Stimulated activated CD4-positive, alpha-beta T cell treated with anti-CD3 and anti-CD28 coated beads, TNF-alpha, amount 100 ng/mL, for 24 hours (primary cell): ENCODE data around the gene ZDHHC11B.
"Not testable (repeated sequence)": the region's sequence is repeated elsewhere in the genome, so short reads cannot be mapped to it uniquely, and the experiment has no call there.

Experiments
- DNase-seq, 3 experiments: peaks; one replicate each; pipeline ENCODE4 v3.0.0-alpha.2; 2020; ENCODE audit warnings: low read depth in 3 of 3

Gene ZDHHC11B

DNA sequence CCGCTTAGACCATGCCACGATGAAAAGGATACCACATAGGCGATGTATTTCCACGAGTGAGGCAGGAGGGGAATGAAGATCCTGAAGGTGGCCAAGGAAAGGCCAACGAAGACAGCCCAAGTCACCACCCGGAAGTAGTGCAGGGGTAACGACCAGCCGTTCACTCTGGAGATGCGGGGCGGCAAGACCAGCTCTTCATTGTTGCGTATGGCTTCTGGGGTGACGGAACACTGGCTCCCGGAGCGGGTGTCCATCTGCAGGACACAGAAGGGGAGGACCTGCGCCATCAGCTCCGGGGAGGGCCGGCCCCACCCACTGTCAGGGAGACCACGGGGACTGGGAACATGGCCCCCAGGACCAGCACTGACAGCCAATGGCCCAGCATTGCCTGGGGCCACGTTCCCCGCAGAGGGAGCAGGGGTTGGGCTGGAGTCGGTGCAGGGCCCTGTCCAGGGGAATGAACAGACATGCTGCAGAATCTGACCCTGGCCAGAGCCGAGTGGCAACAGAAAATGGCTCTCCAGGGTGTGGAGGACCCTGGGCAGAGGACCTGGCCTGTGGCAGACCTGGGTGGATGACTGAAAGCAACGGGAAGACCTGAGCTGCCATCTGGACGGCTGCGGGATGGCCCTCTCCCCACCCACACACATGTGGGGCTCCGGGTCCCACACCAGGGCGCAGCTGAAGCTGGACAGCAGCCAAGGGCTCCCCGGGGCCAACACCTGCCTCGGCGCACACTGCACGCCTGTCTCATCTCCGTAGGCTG lies 17.7 kb downstream of the ZDHHC11B start:
- DNase-seq: no peak

DNA sequence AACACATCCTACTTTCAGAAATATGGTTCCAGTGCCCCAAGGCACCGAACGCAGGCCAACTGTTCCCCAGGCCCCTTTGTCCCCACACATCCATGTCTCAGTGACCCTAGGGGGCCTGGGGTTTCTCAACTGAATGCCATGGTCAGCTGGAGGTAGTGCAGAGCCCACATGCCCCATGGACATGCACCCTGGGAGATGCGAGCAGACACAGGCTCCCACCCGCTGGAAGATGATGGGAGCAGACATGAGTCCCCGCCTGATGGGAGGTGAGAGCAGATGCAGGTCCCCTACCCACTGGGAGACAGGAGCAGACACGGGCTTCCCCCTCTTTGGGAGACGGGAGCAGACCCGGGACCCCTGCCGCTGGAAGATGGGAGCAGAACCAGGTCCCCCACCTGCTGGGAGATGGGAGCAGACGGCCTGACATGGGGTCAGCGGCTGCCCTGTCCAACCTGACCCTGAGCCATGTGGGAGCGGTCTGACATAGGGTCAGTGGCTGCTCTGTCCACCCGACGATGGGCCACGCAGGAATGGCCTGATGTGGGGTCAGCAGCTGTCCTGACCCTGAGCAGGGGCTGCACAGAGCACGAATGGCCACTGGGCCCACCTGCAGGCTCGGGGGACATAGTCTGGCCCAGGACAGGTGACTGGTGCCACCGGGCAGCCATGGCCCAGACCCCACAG lies 18.4 kb downstream of the ZDHHC11B start:
- DNase-seq: no peak

DNA sequence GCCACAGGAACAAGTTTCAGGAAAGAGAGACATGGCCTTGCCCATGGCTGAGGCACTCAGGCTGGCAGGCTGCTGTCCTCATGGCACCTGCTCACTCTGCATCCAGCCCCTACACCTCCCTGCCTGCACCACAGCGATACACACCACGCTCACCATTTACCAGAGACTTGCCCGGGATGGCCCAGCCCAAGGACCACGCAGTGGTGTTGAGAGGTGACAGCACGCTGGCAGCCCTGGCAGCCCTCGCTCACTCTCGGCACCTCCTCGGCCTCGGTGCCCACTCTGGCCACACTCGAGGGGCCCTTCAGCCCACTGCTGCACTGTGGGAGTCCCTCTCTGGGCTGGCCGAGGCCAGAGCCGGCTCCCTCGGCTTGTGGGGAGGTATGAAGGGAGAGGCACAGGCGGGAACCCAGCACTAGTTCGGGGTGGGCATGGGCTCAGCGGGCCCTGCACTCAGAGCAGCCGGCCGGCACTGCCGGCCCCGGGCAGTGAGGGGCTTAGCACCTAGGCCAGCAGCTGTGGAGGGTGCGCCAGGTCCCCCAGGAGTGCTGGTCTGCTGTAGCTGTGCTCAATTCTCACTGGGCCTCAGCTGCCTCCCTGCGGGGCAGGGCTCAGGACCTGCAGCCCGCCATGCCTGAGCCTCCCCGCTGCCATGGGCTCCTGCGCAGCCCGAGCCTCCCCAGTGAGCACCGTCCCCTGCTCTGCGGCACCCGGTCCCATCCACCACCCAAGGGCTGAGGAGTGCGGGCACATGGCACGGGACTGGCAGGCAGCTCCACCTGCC lies 20.3 kb downstream of the ZDHHC11B start:
- DNase-seq: no peak

- DNase-seq: no peak
Measured at GRCh38 chr5:763397-763796, 21.1 kb downstream of the ZDHHC11B start.

GRCh38 chr5:762996-763395 lies 21.5 kb downstream of the ZDHHC11B start:
- DNase-seq: not testable (repeated sequence)

DNA sequence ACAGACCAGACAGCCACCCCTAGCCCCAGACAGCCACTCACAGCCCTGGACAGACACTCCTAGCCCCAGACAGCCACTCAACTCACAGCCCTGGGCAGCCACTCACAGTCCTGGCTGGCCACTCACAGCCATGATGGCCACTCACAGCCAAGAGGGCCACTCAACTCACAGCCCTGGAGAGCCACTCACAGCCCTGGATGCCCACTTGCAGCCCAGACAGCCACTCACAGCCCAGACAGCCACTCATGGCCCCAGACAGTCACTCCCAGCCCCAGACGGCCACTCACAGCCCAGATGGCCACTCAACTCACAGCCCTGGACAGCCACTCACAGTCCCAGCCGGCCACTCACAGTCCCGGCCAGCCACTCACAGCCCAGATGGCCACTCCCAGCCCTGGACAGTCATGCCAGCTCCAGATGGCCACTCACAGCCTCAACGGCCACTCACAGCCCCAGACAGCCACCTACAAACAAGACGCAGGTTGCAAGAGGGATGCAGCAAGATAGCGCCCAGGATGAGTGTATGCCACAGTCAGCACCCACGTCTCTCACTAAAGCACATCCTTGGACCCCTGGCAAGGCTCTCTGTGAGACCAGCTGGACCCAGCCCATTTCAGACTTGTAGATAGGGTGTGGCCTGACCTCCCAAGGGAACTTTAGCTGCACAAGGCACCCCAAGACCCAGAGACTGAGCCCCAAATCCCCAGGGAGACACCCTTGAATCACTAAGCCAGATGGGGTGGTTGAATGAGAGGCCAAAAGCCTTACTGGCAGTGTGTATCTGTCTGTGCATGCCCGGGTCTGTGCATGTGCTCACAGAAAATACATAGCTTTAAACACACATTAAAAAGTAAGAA lies 22.4 kb downstream of the ZDHHC11B start:
- DNase-seq: no peak

GRCh38 chr5:761059-761771 lies 23.3 kb downstream of the ZDHHC11B start:
- no peak for DNase-seq

DNA sequence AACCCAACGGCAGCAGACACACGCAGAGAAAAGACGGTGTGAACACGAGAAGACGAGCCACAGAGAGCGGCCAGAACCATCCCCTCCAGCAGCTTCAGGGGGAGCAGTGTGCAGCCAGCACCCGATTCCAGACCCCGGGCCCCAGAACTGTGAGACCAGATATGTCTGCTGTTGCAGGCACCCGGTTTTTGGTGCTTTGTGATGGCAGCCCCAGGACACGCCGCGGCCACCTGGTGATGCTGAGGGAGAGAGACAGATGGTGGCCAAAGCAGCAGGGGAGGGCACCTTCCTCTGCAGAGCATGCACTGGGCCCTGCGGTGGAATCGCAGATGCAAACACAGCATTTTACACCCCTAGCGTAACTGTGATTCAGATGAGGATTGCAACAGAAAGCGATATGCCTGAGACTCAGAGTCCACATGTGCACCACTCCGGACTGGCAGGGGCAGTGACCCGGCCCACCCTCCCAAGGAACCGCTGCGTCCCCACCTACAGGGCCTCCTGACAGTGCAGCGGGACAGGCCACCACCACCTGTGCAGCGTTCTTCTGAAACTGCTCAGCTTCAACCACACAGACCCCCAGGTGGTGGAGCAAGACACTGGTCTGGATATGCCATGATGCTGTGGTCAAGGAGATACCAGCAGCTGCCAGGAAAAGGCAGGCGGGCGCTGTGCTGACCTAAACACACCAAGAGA lies 24.0 kb downstream of the ZDHHC11B start:
- DNase-seq: no peak

GRCh38 chr5:759781-760362 lies 24.7 kb downstream of the ZDHHC11B start:
- no peak for DNase-seq

- DNase-seq: peak in 2 of 3 experiments; percentile 32 to 50
Measured at GRCh38 chr5:759111-759751, 25.3 kb downstream of the ZDHHC11B start.

DNA sequence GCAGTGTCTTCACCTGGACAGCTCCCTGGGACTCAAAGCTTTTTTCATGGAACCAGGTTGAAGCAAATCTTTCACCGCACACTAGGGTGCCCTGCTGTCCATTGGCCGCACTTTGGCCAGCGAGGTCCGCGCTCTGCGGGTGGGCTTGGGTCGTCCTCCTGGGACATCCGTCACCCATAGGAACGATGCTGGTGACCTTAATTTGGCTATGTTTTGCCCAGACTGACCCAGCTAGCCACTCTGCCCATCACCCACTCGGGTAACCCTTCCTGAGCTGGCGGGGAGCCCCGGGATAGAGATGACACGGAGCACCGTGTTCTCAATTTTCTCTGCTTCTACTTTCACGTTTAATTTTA lies 25.9 kb downstream of the ZDHHC11B start:
- DNase-seq: no peak

DNA sequence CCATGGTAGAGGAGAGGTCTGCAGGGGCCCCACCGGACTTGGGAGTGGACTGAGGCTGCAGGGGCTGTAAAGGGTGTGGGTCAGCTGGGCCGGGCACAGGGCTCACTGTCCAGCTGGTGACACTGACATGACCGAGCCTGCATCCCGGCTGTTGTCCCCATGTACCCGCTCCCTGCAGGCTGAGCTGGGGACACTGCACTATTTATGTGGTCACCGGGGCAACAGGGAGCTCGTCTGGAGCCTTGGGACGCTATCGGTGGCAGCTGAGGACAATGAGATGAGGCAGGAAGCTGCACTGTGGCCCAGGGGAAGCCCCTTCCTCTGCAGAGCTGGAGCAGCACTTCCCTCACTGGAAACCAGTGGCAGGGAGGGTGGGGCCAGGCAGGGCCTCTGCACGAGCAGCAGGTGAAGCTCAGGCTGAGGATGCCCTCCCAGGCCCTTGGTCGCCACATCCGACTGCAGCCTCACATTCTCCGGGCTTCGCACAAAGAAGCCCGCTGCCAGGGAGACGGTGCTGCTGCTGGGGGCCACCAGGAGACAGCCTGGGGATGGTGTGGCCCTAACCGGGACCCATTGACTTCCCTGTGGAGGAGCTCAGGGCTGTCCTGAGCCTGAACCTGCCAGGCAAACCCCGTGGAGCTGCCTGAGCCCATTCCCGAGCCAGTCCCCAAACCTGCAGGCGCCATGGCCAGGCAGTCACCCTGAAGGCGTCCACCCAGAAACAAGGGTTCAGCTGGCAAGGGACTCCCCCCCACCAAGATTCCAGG lies 26.4 kb downstream of the ZDHHC11B start:
- peak in 1 of 3 experiments; percentile 41 for DNase-seq

- no peak for DNase-seq
Measured at GRCh38 chr5:757346-757930, 27.1 kb downstream of the ZDHHC11B start.

- no peak for DNase-seq
Measured at GRCh38 chr5:756865-757345, 27.6 kb downstream of the ZDHHC11B start.

DNA sequence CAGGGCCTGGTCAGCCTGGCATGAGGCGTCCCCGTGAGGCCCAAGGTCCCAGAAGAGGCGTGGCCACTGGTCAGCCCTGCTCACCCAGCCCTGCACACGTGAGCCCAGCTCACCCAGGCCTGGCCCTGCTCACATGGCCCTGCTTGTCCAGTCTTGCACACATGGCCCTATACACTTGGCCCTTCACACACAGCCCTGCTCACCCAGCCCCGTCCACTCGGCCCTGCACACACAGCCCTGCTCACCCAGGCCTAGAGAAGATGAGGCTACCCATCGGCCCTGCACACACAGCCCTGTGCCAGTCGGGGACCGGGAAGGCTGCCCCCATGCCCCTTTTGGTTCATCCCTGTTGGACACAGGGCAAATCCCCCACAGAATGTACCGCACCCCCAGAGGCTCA lies 28.4 kb downstream of the ZDHHC11B start:
- DNase-seq: no peak

GRCh38 chr5:754143-754632 lies 30.3 kb downstream of the ZDHHC11B start:
- DNase-seq: peak in 1 of 3 experiments; percentile 22

DNA sequence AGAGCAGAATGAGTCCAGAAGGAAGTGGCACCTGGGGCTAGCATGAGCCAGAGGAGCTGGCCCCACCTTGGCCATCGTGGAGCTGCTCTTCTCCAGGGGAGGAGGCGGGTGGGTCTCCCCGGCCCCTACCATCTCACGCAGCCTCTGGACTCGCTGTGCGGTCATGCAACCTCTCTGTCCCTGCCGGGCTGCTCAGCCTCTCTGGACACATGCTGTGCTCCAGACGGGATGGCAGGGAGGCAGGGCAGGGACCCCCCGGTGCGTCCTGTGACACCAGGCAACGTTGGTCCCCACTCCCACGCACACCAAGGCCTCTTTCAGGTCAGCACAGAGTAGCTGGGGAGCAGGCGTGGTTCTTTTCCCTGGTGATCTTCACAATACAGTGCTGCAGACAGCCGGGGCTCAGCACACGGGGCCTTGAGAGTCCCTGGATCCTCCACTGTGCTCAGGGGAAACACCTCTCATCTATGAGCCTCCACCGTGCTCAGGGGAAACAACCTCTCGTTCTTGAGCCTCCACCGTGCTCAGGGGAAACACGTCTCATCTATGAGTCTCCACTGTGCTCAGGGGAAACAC lies 30.9 kb downstream of the ZDHHC11B start:
- not testable (repeated sequence) for DNase-seq
